GM21381 (cell line): ENCODE measurements around the gene DYNLT2.

Source experiments
- ATAC-seq: cut with Tn5 transposase; IDR thresholded peaks from one replicate; pipeline ENCODE4 v1.9.1; 2021; ENCODE audit warnings: mild to moderate bottlenecking, moderate library complexity; ENCODE audit not compliant: unreplicated experiment

DYNLT2 gene

GRCh38 chr6:169751242-169752073, at the start of gene DYNLT2, which contains the start of gene ERMARD:
DYNLT2 (minus strand) TSS chr6:169751572; CDS start chr6:169751458, 114 bp downstream.
ERMARD (plus strand) TSS chr6:169751622; CDS start chr6:169751658, 36 bp downstream.
- peak; percentile 96 for ATAC-seq

GRCh38 chr6:169800668-169801395, 49.5 kb upstream of the DYNLT2 start:
- no peak for ATAC-seq

- no peak for ATAC-seq
Measured at GRCh38 chr6:169800116-169800667, 48.8 kb upstream of the DYNLT2 start.

- ATAC-seq = no peak
Measured at GRCh38 chr6:169799474-169799926, 48.1 kb upstream of the DYNLT2 start.

GRCh38 chr6:169798764-169799473, 47.5 kb upstream of the DYNLT2 start:
- no peak for ATAC-seq

- no peak for ATAC-seq
Measured at GRCh38 chr6:169795196-169795595, 43.8 kb upstream of the DYNLT2 start.

- ATAC-seq = no peak
Measured at GRCh38 chr6:169794317-169795055, 43.1 kb upstream of the DYNLT2 start.

- no peak for ATAC-seq
Measured at GRCh38 chr6:169793408-169793807, 42.0 kb upstream of the DYNLT2 start.

- no peak for ATAC-seq
Measured at GRCh38 chr6:169792306-169793015, 41.1 kb upstream of the DYNLT2 start.

- no peak for ATAC-seq
Measured at GRCh38 chr6:169791721-169792131, 40.4 kb upstream of the DYNLT2 start.

- peak; percentile 97 for ATAC-seq
Measured at GRCh38 chr6:169789944-169790927, 38.9 kb upstream of the DYNLT2 start.

GRCh38 chr6:169789146-169789943, 38.0 kb upstream of the DYNLT2 start:
- ATAC-seq = no peak

GRCh38 chr6:169788809-169789145, 37.4 kb upstream of the DYNLT2 start:
- no peak for ATAC-seq

GRCh38 chr6:169787797-169788196, 36.4 kb upstream of the DYNLT2 start:
- no peak for ATAC-seq

- ATAC-seq = no peak
Measured at GRCh38 chr6:169786349-169786748, 35.0 kb upstream of the DYNLT2 start.

- no peak for ATAC-seq
Measured at GRCh38 chr6:169785566-169785965, 34.2 kb upstream of the DYNLT2 start.

GRCh38 chr6:169784821-169785340, 33.5 kb upstream of the DYNLT2 start:
- ATAC-seq = no peak
